Heart right ventricle (tissue), 16 donors: ENCODE data around the gene VAMP2. TPM values are rescaled to one million over a fixed set of nuclear protein-coding genes. Genes with fewer than 3 reads are reported as not detected.

Experiments
- ATAC-seq, 8 donors: fragments of 200-7000 bp; cut with Tn5 transposase; one replicate each; pipeline ENCODE4 v1.9.1; 2020; ENCODE audit warnings: mild to moderate bottlenecking in 8 of 8, moderate library complexity in 8 of 8, moderate number of reproducible peaks in 1 of 8
- DNase-seq, 2 donors: peaks; one replicate each; pipeline ENCODE4 v3.0.0-alpha.2; 2020
- H3K27ac ChIP-seq, 10 donors: fragments of 200-600 bp; sonication (generic) in 2 of 10; one replicate each; pipeline versions ENCODE4 v1.5.0 to v1.8.0; 2020 to 2022; ENCODE audit warnings: mild to moderate bottlenecking in 3 of 10
- H3K27me3 ChIP-seq, 7 donors: fragments of 200-600 bp; one replicate each; pipeline ENCODE4 v1.8.0; 2021 to 2022; ENCODE audit warnings: mild to moderate bottlenecking in 2 of 7
- H3K36me3 ChIP-seq, 9 donors: fragments of 200-600 bp; sonication (generic) in 1 of 9; one replicate each; pipeline versions ENCODE4 v1.5.0 to v1.8.0; 2020 to 2022; ENCODE audit warnings: mild to moderate bottlenecking in 2 of 9
- H3K4me1 ChIP-seq, 9 donors: fragments of 200-600 bp; sonication (generic) in 1 of 9; one replicate each; pipeline versions ENCODE4 v1.5.0 to v1.8.0; 2020 to 2022; ENCODE audit warnings: mild to moderate bottlenecking in 4 of 9
- H3K4me3 ChIP-seq, 10 donors: fragments of 200-600 bp; sonication (generic) in 2 of 10; one replicate each; pipeline versions ENCODE4 v1.5.0 to v1.8.0; 2020 to 2022; ENCODE audit warnings: mild to moderate bottlenecking in 7 of 10, moderate library complexity in 2 of 10
- H3K9me3 ChIP-seq, 11 donors: fragments of 200-600 bp in 10 of 11; sonication (generic) in 2 of 11; one replicate each; pipeline versions ENCODE4 v1.5.0 to v1.8.0; 2013 to 2022; ENCODE audit warnings: mild to moderate bottlenecking in 2 of 11, control low read depth in 1 of 11, moderate library complexity in 1 of 11
- WGBS, 2 donors: extraction: QIAGEN DNeasy Blood & Tissue Kit; methylation state at CpG; one replicate each; pipeline ENCODE4 v1.1.7; 2013; ENCODE audit warnings: inconsistent platforms in 1 of 2; 5-methylcytosine and 5-hydroxymethylcytosine counted together
- intact Hi-C, 10 donors: fragments of 100-400 bp; cut with DNase I; formaldehyde crosslinking; loops; one replicate each; pipeline versions ENCODE4 v1.11.1 to v1.14.2; 2022
- polyA plus RNA-seq, 2 donors: library from polyadenylated mRNA; stranded (reverse); fragments of 200-250 nt; gene quantifications; one replicate each; pipeline ENCODE4 v1.2.3, GENCODE V29; 2013
- total RNA-seq, 10 donors: library from RNA; stranded (reverse); fragmentation: NEBNext Ultra II Directional in 3 of 10; extraction: Animal tissue kit (Norgen Biotek cat#: 25700) in 3 of 10; gene quantifications; one replicate each; pipeline versions ENCODE4 v1.2.1 to v1.2.4, GENCODE V29; 2021 to 2023
- TF ChIP-seq, protein P1 (sequence below), 9 donors: fragments of 200-600 bp; sonication (generic) in 2 of 9; IDR thresholded peaks; one replicate each; pipeline versions ENCODE4 v1.5.0 to v1.8.0; 2021 to 2022; ENCODE audit warnings: antibody characterized with exemption in 9 of 9, mild to moderate bottlenecking in 5 of 9, moderate library complexity in 1 of 9
- donor health status: Arrhythmogenic right ventricular cardiomyopathy.
- donor health status: ischemic (EF 13 %, LVEDD 7.1; RV severe dilation, severe dysfunction).
- donor health status: healthy with polysubstance abuse.
- donor health status: DM: no; HTN: yes; CAD: no.
- donor health status: DM: no; HTN: no; CAD: no.
- donor health status: ischemic (EF 25% LVEDD 6.9; RV normal size, moderate dysfunction).
- donor health status: ischemic (EF 25% LVEDD 5.7; RV mildly dilated, moderate dysfunction).
- donor health status: healthy.
- donor health status: DM: yes; HTN: yes; CAD: no.
- donor health status: Ischemic cardiomyopathy.
- donor health status: ischemic (EF 35%, LVEDD 5.7; RV mildly dilated, moderate dysfunction).
- donor health status: nonischemic (EF 11% LVEDD 7.7; RV severe dilation, severe dysfunction).
- donor health status: DM: yes; HTN: yes; CAD: no.
- donor health status: PGD.
- donor health status: ischemic (EF 29% LVEDD 5.4; RV normal size, mild dysfunction).
- donor health status: nonischemic (EF 23%, LVEDD 6.1; RV moderate dilation, normal function).

VAMP2 gene
- total and polyA plus RNA-seq, 12 donors, result 46.8 to 67.8 (median 59.9) TPM

DNA sequence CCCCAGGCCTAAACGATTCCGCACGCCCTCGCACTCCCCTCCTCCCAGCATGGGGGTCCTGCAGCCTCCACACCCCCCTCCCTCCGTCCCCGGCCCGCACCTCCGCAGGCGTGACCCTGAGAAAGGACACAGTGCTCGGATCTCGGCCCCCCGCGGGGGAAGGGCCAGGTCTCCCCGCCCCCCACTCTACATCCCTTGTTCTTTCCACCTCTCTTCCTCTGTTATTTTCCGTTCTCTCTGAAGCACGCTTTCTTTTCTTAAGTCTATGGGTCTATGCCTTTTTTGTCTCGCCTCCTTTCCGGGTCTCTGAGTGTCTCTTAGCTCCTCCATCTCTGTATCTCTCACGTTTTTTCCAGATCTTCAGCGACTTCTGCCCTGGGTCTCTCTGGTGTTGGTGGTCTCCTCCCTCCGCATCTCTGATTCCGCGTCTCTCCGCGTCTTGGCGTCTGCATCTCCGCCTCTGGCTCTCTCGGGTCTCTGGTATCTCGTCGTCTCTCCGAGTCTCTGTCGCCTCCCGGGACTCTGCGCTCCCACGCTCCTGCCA is 36.7 kb downstream of the VAMP2 start:
- WGBS, 2 donors, result 0 to 1% methylated on average over 35 of the region's 35 CpGs
- peak in 2 of 8 donors; percentile 2 to 8 for ATAC-seq
- intact Hi-C loops, result loop anchor here in 7 of 10 donors (1.0 to 10.0 kb wide), 6 partner anchors 36 to 99 kb away; partner anchors contain the start of gene VAMP2 (in 1 of the 7)
- H3K27ac ChIP-seq, result peak overlapping the region in 9 of 10 donors; percentile 51 to 82 (median 64)
- no peaks in the 10 kb centered on the region for H3K9me3 ChIP-seq
- peak overlapping the region; percentile 40 to 91 (median 70) for H3K4me3 ChIP-seq
- TF ChIP-seq, protein P1, sequence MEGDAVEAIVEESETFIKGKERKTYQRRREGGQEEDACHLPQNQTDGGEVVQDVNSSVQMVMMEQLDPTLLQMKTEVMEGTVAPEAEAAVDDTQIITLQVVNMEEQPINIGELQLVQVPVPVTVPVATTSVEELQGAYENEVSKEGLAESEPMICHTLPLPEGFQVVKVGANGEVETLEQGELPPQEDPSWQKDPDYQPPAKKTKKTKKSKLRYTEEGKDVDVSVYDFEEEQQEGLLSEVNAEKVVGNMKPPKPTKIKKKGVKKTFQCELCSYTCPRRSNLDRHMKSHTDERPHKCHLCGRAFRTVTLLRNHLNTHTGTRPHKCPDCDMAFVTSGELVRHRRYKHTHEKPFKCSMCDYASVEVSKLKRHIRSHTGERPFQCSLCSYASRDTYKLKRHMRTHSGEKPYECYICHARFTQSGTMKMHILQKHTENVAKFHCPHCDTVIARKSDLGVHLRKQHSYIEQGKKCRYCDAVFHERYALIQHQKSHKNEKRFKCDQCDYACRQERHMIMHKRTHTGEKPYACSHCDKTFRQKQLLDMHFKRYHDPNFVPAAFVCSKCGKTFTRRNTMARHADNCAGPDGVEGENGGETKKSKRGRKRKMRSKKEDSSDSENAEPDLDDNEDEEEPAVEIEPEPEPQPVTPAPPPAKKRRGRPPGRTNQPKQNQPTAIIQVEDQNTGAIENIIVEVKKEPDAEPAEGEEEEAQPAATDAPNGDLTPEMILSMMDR (IDR thresholded peaks at IDR 0.05), result no peak
- peaks cover 20 to 63% (median 60%) of the 10 kb centered on the region in 9 donors for H3K4me1 ChIP-seq
- peaks cover 0 to 91% (median 17%) of the 10 kb centered on the region in 7 donors for H3K27me3 ChIP-seq
- DNase-seq, result peak in 1 of 2 donors; percentile 28
- H3K36me3 ChIP-seq, result no peaks in the 10 kb centered on the region

DNA sequence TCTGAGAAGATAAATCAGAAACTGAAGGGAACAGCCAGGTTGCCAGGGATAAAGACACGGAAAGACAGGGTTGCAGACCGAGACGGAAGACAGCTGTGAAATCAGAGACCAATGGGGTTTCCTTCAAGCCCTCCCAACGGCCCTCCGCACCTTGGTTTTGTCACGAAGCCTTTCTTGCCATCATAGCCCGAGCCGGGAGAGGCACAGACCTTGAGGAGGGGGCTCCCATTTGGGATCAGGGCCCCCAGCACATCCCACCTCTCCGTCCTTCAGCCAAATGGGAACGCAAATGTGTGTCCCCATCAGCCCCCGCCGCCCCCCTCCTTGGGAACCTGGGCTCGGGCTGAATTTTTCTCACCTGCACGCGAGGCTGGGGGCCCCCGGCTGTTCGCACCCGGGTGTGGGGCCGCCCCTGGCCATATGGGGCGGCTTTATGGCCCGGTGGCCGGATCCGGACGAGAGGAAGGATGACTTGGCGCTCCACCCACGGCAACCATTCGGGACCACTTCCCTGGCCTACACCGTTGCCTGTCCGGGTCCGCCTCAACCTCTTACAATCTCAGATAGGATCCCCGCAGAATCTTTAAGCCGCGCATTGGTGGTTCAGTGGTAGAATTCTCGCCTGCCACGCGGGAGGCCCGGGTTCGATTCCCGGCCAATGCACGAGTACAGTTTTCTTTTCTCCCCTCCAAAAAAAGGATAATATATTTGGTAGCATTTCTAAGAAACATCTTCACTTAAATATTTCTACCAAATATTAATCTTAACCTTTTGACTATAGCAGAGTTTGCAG is 37.4 kb downstream of the VAMP2 start:
- H3K27me3 ChIP-seq, result peaks cover 0 to 94% (median 17%) of the 10 kb centered on the region in 7 donors
- intact Hi-C loops, result loop anchor here in 7 of 10 donors (1.0 to 10.0 kb wide), 6 partner anchors 37 to 99 kb away; partner anchors contain the start of gene VAMP2 (in 1 of the 7)
- WGBS, 2 donors, result 2% methylated on average over 40 of the region's 40 CpGs

DNA sequence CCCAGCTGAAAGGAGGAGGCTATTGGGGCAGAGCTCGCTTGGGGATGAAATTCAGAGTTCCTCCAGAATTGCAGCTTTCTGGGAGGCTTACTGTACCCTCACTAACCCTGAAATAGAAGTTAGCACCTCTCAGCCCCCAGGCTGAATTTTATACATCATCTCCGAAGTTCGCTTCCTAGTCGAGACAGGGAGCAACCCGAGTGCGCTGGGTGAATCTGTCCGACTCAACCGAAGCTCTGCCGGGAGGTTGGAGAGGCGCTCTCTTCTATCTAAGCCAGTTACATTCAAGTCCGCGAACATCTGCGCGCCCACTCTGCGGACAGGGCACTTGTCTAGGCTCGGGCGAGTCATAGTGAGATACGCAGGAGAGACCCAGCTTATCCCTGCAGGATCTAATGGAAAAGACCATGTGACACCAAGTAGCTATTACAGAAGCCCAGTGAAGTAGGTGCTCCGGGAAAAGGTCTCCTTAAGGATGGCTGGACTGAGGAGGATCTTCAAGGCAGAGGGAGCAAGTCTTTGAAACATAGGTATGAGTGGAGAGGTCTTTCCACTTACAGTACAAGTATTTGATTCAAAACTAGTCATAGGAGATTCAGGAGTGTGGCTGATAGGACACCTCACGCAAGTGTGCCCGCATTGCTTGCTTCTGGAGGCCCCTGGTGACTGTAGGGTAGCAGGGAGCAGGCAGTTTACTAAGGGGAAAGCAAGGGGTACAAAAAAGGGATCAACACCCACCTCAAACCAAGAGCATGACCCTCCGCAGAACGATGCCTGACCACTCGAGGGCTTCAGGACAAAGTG is 38.2 kb downstream of the VAMP2 start:
- Histone ChIP-seq H3K36me3 (no peaks in the 10 kb centered on the region), H3K27ac (peak overlapping the region in 1 of 10 donors; percentile 4), H3K4me3 (peak overlapping the region; percentile 0 to 91 (median 67)), H3K9me3 (no peaks in the 10 kb centered on the region), H3K27me3 (peaks cover 0 to 86% (median 17%) of the 10 kb centered on the region in 7 donors), H3K4me1 (peaks cover 27 to 78% (median 72%) of the 10 kb centered on the region in 9 donors)
- intact Hi-C loops, result loop anchor here in 9 of 10 donors (1.0 to 10.0 kb wide), 7 partner anchors 33 to 100 kb away; partner anchors contain the start of gene VAMP2 (in 3 of the 9)
- TF ChIP-seq, protein P1 (IDR thresholded peaks at IDR 0.05), result no peak
- no peak for ATAC-seq
- no peak for DNase-seq
- WGBS, 2 donors, result 5 to 6% methylated on average over 24 of the region's 24 CpGs

More for the DNA sequence above, 37.4 kb downstream of the VAMP2 start:
- Histone ChIP-seq H3K4me3 (peak overlapping the region; percentile 40 to 91 (median 70)), H3K4me1 (peaks cover 27 to 70% (median 67%) of the 10 kb centered on the region in 9 donors), H3K27ac (peak overlapping the region in 8 of 10 donors; percentile 51 to 82 (median 67)), H3K9me3 (no peaks in the 10 kb centered on the region), H3K36me3 (no peaks in the 10 kb centered on the region)
- DNase-seq, result peak; percentile 76 to 86
- TF ChIP-seq, protein P1 (IDR thresholded peaks at IDR 0.05), result no peak
- peak; percentile 30 to 71 (median 60) for ATAC-seq
